Heart right ventricle (tissue), 16 donors: Measurements from ENCODE around the gene HTR2B. TPM values are rescaled to one million over a fixed set of nuclear protein-coding genes. Genes with fewer than 3 reads are reported as not detected.

Experiments
- ATAC-seq, 8 donors: fragments of 200-7000 bp; cut with Tn5 transposase; one replicate each; pipeline ENCODE4 v1.9.1; 2020; ENCODE audit warnings: mild to moderate bottlenecking in 8 of 8, moderate library complexity in 8 of 8, moderate number of reproducible peaks in 1 of 8
- DNase-seq, 2 donors: peaks; one replicate each; pipeline ENCODE4 v3.0.0-alpha.2; 2020
- H3K27ac ChIP-seq, 10 donors: fragments of 200-600 bp; sonication (generic) in 2 of 10; one replicate each; pipeline versions ENCODE4 v1.5.0 to v1.8.0; 2020 to 2022; ENCODE audit warnings: mild to moderate bottlenecking in 3 of 10
- H3K27me3 ChIP-seq, 7 donors: fragments of 200-600 bp; one replicate each; pipeline ENCODE4 v1.8.0; 2021 to 2022; ENCODE audit warnings: mild to moderate bottlenecking in 2 of 7
- H3K36me3 ChIP-seq, 9 donors: fragments of 200-600 bp; sonication (generic) in 1 of 9; one replicate each; pipeline versions ENCODE4 v1.5.0 to v1.8.0; 2020 to 2022; ENCODE audit warnings: mild to moderate bottlenecking in 2 of 9
- H3K4me1 ChIP-seq, 9 donors: fragments of 200-600 bp; sonication (generic) in 1 of 9; one replicate each; pipeline versions ENCODE4 v1.5.0 to v1.8.0; 2020 to 2022; ENCODE audit warnings: mild to moderate bottlenecking in 4 of 9
- H3K4me3 ChIP-seq, 10 donors: fragments of 200-600 bp; sonication (generic) in 2 of 10; one replicate each; pipeline versions ENCODE4 v1.5.0 to v1.8.0; 2020 to 2022; ENCODE audit warnings: mild to moderate bottlenecking in 7 of 10, moderate library complexity in 2 of 10
- H3K9me3 ChIP-seq, 11 donors: fragments of 200-600 bp in 10 of 11; sonication (generic) in 2 of 11; one replicate each; pipeline versions ENCODE4 v1.5.0 to v1.8.0; 2013 to 2022; ENCODE audit warnings: mild to moderate bottlenecking in 2 of 11, control low read depth in 1 of 11, moderate library complexity in 1 of 11
- CTCF ChIP-seq, 9 donors: fragments of 200-600 bp; sonication (generic) in 2 of 9; IDR thresholded peaks; one replicate each; pipeline versions ENCODE4 v1.5.0 to v1.8.0; 2021 to 2022; ENCODE audit warnings: antibody characterized with exemption in 9 of 9, mild to moderate bottlenecking in 5 of 9, moderate library complexity in 1 of 9
- WGBS, 2 donors: extraction: QIAGEN DNeasy Blood & Tissue Kit; methylation state at CpG; one replicate each; pipeline ENCODE4 v1.1.7; 2013; ENCODE audit warnings: inconsistent platforms in 1 of 2; 5-methylcytosine and 5-hydroxymethylcytosine counted together
- intact Hi-C, 10 donors: fragments of 100-400 bp; cut with DNase I; formaldehyde crosslinking; loops; one replicate each; pipeline versions ENCODE4 v1.11.1 to v1.14.2; 2022
- polyA plus RNA-seq, 2 donors: library from polyadenylated mRNA; stranded (reverse); fragments of 200-250 nt; gene quantifications; one replicate each; pipeline ENCODE4 v1.2.3, GENCODE V29; 2013
- total RNA-seq, 10 donors: library from RNA; stranded (reverse); fragmentation: NEBNext Ultra II Directional in 3 of 10; extraction: Animal tissue kit (Norgen Biotek cat#: 25700) in 3 of 10; gene quantifications; one replicate each; pipeline versions ENCODE4 v1.2.1 to v1.2.4, GENCODE V29; 2021 to 2023
- donor health status: Arrhythmogenic right ventricular cardiomyopathy.
- donor health status: ischemic (EF 13 %, LVEDD 7.1; RV severe dilation, severe dysfunction).
- donor health status: healthy with polysubstance abuse.
- donor health status: DM: no; HTN: yes; CAD: no.
- donor health status: DM: no; HTN: no; CAD: no.
- donor health status: ischemic (EF 25% LVEDD 6.9; RV normal size, moderate dysfunction).
- donor health status: ischemic (EF 25% LVEDD 5.7; RV mildly dilated, moderate dysfunction).
- donor health status: healthy.
- donor health status: DM: yes; HTN: yes; CAD: no.
- donor health status: Ischemic cardiomyopathy.
- donor health status: ischemic (EF 35%, LVEDD 5.7; RV mildly dilated, moderate dysfunction).
- donor health status: nonischemic (EF 11% LVEDD 7.7; RV severe dilation, severe dysfunction).
- donor health status: DM: yes; HTN: yes; CAD: no.
- donor health status: PGD.
- donor health status: ischemic (EF 29% LVEDD 5.4; RV normal size, mild dysfunction).
- donor health status: nonischemic (EF 23%, LVEDD 6.1; RV moderate dilation, normal function).

The HTR2B gene
- total and polyA plus RNA-seq, 12 donors, result 0.10 to 2.7 (median 0.71) TPM; not detected in 1

- 88 to 93% methylated on average over 1 of the region's 1 CpG for WGBS, 2 donors
- Histone ChIP-seq H3K27me3 (no peaks in the 10 kb centered on the region), H3K4me1 (peaks cover 0 to 41% (median 31%) of the 10 kb centered on the region in 9 donors), H3K27ac (no peak overlapping the region), H3K4me3 (no peak overlapping the region), H3K9me3 (no peaks in the 10 kb centered on the region), H3K36me3 (no peaks in the 10 kb centered on the region)
- intact Hi-C loops, result no loop called here
- ATAC-seq (no peak), DNase-seq (no peak)
- TF ChIP-seq CTCF (IDR thresholded peaks at IDR 0.05), result no peak
Measured at GRCh38 chr2:231127936-231128335, 3.1 kb upstream of the HTR2B start.

DNA sequence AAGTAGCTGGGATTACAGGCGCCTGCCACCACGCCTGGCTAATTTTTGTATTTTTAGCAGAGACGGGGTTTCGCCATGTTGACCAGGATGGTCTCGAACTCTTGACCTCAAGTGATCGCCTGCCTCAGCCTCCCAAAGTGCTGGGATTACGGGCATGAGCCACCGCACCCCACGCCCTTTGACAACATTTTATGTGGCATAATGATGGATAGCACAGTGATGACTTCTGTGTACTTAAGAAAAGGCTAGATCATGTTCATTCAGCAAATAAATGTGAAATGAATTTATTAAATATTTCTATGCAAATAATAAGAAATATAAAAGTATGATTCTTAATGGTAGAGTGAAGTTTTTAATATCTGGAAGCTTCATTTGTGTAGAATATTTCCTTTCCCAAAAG lies 2.6 kb upstream of the HTR2B start:
- H3K36me3 ChIP-seq, result no peaks in the 10 kb centered on the region
- H3K27ac ChIP-seq, result no peak overlapping the region
- no peak for TF ChIP-seq CTCF (IDR thresholded peaks at IDR 0.05)
- 96 to 98% methylated on average over 9 of the region's 9 CpGs for WGBS, 2 donors
- H3K4me3 ChIP-seq, result no peak overlapping the region
- H3K27me3 ChIP-seq, result no peaks in the 10 kb centered on the region
- no peaks in the 10 kb centered on the region for H3K9me3 ChIP-seq
- intact Hi-C loops, result no loop called here
- ATAC-seq (no peak), DNase-seq (no peak)
- H3K4me1 ChIP-seq, result peaks cover 0 to 41% (median 34%) of the 10 kb centered on the region in 9 donors

DNA sequence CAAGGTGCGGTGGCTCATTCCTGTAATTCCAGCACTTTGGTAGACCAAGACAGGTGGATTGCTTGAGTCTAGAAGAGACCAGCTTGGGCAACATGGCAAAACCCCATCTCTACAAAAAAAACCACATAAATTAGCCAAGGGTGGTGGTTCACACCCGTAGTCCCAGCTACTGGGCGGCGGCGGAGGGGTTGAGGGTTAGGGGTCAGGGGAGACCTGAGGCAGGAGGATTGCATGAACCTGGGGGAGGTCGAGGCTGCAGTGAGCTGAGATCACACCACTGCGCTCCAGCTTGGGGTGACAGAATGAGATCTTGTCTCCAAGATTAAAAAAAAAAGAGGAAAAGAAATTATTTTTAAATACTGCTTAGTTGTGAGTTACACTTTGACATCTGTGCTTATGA lies 1.3 kb upstream of the HTR2B start:
- no peaks in the 10 kb centered on the region for H3K27me3 ChIP-seq
- intact Hi-C loops, result no loop called here
- WGBS, 2 donors, result 95 to 98% methylated on average over 7 of the region's 7 CpGs
- no peak overlapping the region for H3K27ac ChIP-seq
- H3K4me3 ChIP-seq, result no peak overlapping the region
- no peaks in the 10 kb centered on the region for H3K9me3 ChIP-seq
- no peak for TF ChIP-seq CTCF (IDR thresholded peaks at IDR 0.05)
- H3K36me3 ChIP-seq, result no peaks in the 10 kb centered on the region
- H3K4me1 ChIP-seq, result peaks cover 0 to 36% (median 26%) of the 10 kb centered on the region in 9 donors
- ATAC-seq (no peak), DNase-seq (no peak)

- no peak for TF ChIP-seq CTCF (IDR thresholded peaks at IDR 0.05)
- ATAC-seq (peak in 7 of 8 donors; percentile 29 to 67 (median 49)), DNase-seq (no peak)
- intact Hi-C loops, result no loop called here
- Histone ChIP-seq H3K27me3 (no peaks in the 10 kb centered on the region), H3K27ac (peak overlapping the region in 5 of 10 donors; percentile 5 to 69 (median 22)), H3K36me3 (peaks cover 0 to 6% (median 0%) of the 10 kb centered on the region in 9 donors), H3K4me3 (peak overlapping the region in 7 of 10 donors; percentile 1 to 45 (median 27)), H3K4me1 (peaks cover 0 to 36% (median 26%) of the 10 kb centered on the region in 9 donors), H3K9me3 (no peaks in the 10 kb centered on the region)
- WGBS, 2 donors, result 37 to 49% methylated on average over 4 of the region's 4 CpGs
Measured at GRCh38 chr2:231123362-231123898, 1.4 kb downstream of the HTR2B start.
